Activated T-helper 17 cell treated with anti-CD3 and anti-CD28 coated beads, Interleukin-2, amount 50 U/mL, for 72 hours (primary cell): ENCODE results near the gene WWOX. TPM values are rescaled to one million over a fixed set of nuclear protein-coding genes. Genes with fewer than 3 reads are reported as not detected.
"Not testable (repeated sequence)": the region's sequence is repeated elsewhere in the genome, so short reads cannot be mapped to it uniquely, and the experiment has no call there.

Experiments used
- ATAC-seq: fragments of 150-1000 bp; cut with Tn5 transposase; replicated peaks from 2 replicates; pipeline ENCODE4 v1.10.0; 2021; ENCODE audit warnings: mild to moderate bottlenecking, moderate library complexity
- H3K27ac Mint-ChIP-seq: one replicate; pipeline ENCODE4 v1.8.0; 2022; ENCODE audit warnings: mixed read lengths
- H3K27me3 Mint-ChIP-seq: one replicate; pipeline ENCODE4 v1.8.0; 2022; ENCODE audit warnings: mixed read lengths
- H3K36me3 Mint-ChIP-seq: one replicate; pipeline ENCODE4 v1.8.0; 2022; ENCODE audit warnings: low read depth, mild to moderate bottlenecking, mixed read lengths
- H3K4me1 Mint-ChIP-seq: one replicate; pipeline ENCODE4 v1.8.0; 2022; ENCODE audit warnings: mixed read lengths
- H3K4me3 Mint-ChIP-seq: one replicate; pipeline ENCODE4 v1.8.0; 2022; ENCODE audit warnings: mild to moderate bottlenecking, mixed read lengths
- H3K9me3 Mint-ChIP-seq: one replicate; pipeline ENCODE4 v1.8.0; 2022; ENCODE audit warnings: mixed read lengths
- total RNA-seq, 2 donors: library from RNA; stranded (reverse); gene quantifications; one replicate each; pipeline ENCODE4 v1.2.3, GENCODE V29; 2022

The WWOX gene
- total RNA-seq, 2 donors from 2014 or later, result 9.4 to 16.5 TPM

- not testable (repeated sequence) for H3K36me3 Mint-ChIP-seq, H3K9me3 Mint-ChIP-seq, H3K27ac Mint-ChIP-seq, H3K4me3 Mint-ChIP-seq, H3K4me1 Mint-ChIP-seq, H3K27me3 Mint-ChIP-seq, ATAC-seq
Observed at GRCh38 chr16:79245700-79246099, 1146.2 kb downstream of the WWOX start.

GRCh38 chr16:79247386-79247785, 1147.9 kb downstream of the WWOX start:
- Mint-ChIP-seq H3K36me3 (no peaks in the 10 kb centered on the region), H3K4me1 (no peaks in the 10 kb centered on the region), H3K4me3 (no peak overlapping the region), H3K9me3 (no peaks in the 10 kb centered on the region), H3K27me3 (no peaks in the 10 kb centered on the region), H3K27ac (no peak overlapping the region)
- no peak for ATAC-seq

- Mint-ChIP-seq H3K36me3 (no peaks in the 10 kb centered on the region), H3K4me3 (no peak overlapping the region), H3K4me1 (no peaks in the 10 kb centered on the region), H3K27ac (no peak overlapping the region), H3K9me3 (no peaks in the 10 kb centered on the region), H3K27me3 (no peaks in the 10 kb centered on the region)
- no peak for ATAC-seq
Observed at GRCh38 chr16:79248351-79248750, 1148.9 kb downstream of the WWOX start.

- no peak for ATAC-seq
- Mint-ChIP-seq H3K9me3 (no peaks in the 10 kb centered on the region), H3K27me3 (no peaks in the 10 kb centered on the region), H3K4me3 (no peak overlapping the region), H3K36me3 (no peaks in the 10 kb centered on the region), H3K27ac (no peak overlapping the region), H3K4me1 (no peaks in the 10 kb centered on the region)
Observed at GRCh38 chr16:79250502-79251098, 1151.1 kb downstream of the WWOX start.

GRCh38 chr16:79253100-79253631, 1153.7 kb downstream of the WWOX start:
- no peaks in the 10 kb centered on the region for H3K4me1 Mint-ChIP-seq
- H3K9me3 Mint-ChIP-seq, result no peaks in the 10 kb centered on the region
- no peaks in the 10 kb centered on the region for H3K27me3 Mint-ChIP-seq
- no peak overlapping the region for H3K27ac Mint-ChIP-seq
- ATAC-seq, result no peak
- no peaks in the 10 kb centered on the region for H3K36me3 Mint-ChIP-seq
- no peak overlapping the region for H3K4me3 Mint-ChIP-seq

GRCh38 chr16:79257953-79258490, 1158.6 kb downstream of the WWOX start:
- Mint-ChIP-seq H3K4me3 (no peak overlapping the region), H3K36me3 (no peaks in the 10 kb centered on the region), H3K9me3 (no peaks in the 10 kb centered on the region), H3K27ac (no peak overlapping the region), H3K27me3 (no peaks in the 10 kb centered on the region), H3K4me1 (peaks cover 8% of the 10 kb centered on the region)
- ATAC-seq, result no peak

- not testable (repeated sequence) for H3K9me3 Mint-ChIP-seq, H3K36me3 Mint-ChIP-seq, H3K27me3 Mint-ChIP-seq, H3K27ac Mint-ChIP-seq, H3K4me3 Mint-ChIP-seq, ATAC-seq
- peaks cover 32% of the 10 kb centered on the region for H3K4me1 Mint-ChIP-seq
Observed at GRCh38 chr16:79260890-79261289, 1161.4 kb downstream of the WWOX start.

- Mint-ChIP-seq H3K9me3 (peaks cover 1% of the 10 kb centered on the region), H3K27ac (no peak overlapping the region), H3K36me3 (no peaks in the 10 kb centered on the region), H3K4me1 (peaks cover 35% of the 10 kb centered on the region), H3K27me3 (no peaks in the 10 kb centered on the region), H3K4me3 (no peak overlapping the region)
- ATAC-seq, result peak; percentile 74
Observed at GRCh38 chr16:79261481-79261940, 1162.1 kb downstream of the WWOX start.

GRCh38 chr16:79261944-79262552, 1162.6 kb downstream of the WWOX start:
- no peak for ATAC-seq
- peaks cover 41% of the 10 kb centered on the region for H3K4me1 Mint-ChIP-seq
- H3K27ac Mint-ChIP-seq, result no peak overlapping the region
- H3K9me3 Mint-ChIP-seq, result peaks cover 5% of the 10 kb centered on the region
- no peaks in the 10 kb centered on the region for H3K27me3 Mint-ChIP-seq
- no peaks in the 10 kb centered on the region for H3K36me3 Mint-ChIP-seq
- peak overlapping the region; percentile 25 for H3K4me3 Mint-ChIP-seq

Other genes with a start within 250 kb of the WWOX start
- gene CLEC3A, start 77.1 kb upstream of the WWOX start, total RNA-seq, result not detected